ENCODE results near the gene G3BP2.

DNA sequence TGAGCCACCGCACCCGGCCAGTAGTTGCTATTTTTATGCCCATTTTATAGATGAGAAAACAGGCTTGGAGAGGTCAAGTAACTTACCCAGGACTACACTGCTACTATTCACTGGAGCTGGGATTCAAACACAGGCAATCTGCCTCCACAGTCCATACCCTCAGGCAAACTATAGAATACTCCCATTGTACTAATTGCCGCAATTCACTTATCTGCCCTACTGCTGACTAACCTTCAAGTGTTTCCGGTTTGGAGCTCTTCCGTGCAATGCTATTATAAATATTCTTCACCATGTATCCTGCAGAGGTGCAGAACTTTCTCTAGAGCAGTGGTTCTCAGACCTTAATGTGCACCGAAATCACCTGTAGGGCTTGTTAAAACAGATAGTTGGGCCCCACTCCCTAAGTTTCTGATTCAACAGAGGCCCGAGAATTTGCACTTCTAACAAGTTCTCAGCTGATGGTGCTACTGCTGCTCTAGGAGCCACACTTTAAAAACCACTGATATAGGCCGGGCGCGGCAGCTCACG, 1.9 kb upstream of the G3BP2 start:
- no peak for TF ChIP-seq EZH2 (IDR thresholded peaks at IDR 0.05; ENCODE audit: borderline replicate concordance, low read length)
- TF ChIP-seq, protein P1, sequence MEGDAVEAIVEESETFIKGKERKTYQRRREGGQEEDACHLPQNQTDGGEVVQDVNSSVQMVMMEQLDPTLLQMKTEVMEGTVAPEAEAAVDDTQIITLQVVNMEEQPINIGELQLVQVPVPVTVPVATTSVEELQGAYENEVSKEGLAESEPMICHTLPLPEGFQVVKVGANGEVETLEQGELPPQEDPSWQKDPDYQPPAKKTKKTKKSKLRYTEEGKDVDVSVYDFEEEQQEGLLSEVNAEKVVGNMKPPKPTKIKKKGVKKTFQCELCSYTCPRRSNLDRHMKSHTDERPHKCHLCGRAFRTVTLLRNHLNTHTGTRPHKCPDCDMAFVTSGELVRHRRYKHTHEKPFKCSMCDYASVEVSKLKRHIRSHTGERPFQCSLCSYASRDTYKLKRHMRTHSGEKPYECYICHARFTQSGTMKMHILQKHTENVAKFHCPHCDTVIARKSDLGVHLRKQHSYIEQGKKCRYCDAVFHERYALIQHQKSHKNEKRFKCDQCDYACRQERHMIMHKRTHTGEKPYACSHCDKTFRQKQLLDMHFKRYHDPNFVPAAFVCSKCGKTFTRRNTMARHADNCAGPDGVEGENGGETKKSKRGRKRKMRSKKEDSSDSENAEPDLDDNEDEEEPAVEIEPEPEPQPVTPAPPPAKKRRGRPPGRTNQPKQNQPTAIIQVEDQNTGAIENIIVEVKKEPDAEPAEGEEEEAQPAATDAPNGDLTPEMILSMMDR (IDR thresholded peaks at IDR 0.05; ENCODE audit: low read length): no peak
